Measurements from ENCODE around the gene DOC2A. TPM values are rescaled to one million over a fixed set of nuclear protein-coding genes. Genes with fewer than 3 reads are reported as not detected.

Gene DOC2A
- total and polyA plus RNA-seq, 9 of the 15 experiments (the other 6 are each of a cell fraction or from before 2014, with no cell fraction given): 0.03 to 0.38 (median 0.28) TPM; not detected in 1

DNA sequence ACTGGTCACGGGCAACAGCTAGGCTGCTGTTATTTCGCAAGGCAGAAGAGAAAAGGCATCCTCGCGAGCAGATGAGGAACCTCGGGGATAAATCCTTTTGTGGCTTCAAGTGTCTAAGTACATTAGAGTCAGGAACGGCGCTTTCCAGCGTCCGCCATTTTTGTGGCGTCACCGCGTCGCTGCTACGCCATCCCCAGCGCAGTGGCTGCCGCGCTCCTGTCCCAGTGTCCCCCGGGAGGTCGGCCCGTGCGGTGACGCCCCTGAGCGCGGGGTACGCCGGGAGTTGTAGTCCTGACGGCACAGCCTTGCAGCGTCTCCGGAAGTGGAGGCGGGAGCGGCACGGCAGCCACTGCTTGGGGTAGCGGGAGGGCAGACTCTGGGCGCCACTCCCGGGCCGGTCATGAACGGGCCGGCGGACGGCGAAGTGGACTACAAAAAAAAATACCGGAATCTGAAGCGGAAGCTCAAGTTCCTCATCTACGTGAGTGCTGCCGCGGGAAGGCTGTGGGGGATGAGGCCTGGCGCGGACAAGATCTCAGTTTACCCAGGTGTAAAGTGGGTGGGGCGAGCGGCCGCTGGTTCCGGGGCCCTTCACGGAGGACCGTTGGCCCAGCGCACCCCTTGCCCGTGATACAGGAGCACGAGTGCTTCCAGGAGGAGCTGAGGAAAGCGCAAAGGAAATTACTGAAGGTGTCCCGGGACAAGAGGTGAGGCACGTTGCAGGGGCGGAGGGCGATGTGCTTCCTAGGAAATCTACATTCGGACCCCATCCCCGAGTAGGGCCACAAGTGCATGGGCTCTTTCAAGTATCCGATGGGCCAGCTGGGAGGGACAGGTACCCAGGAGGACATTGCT, 14.7 kb downstream of the DOC2A start, which contains the start of gene INO80E:
INO80E (plus strand) TSS at position 331 of the 855 bp plus-strand sequence; CDS start at position 401, 70 bp downstream.
- under 1% methylated on average over 65 of the region's 65 CpGs for WGBS (ENCODE audit: insufficient coverage, low coverage, missing lambda C conversion rate)
- TSS peak; percentile 60 for BruUV-seq (replicated peaks)
- H3K4me3 ChIP-seq: peak within 1 kb of the TSS; percentile 80
- no peaks in the 10 kb centered on the region for H3K9me1 ChIP-seq (ENCODE audit: control insufficient read depth, insufficient read depth, low read length)
- H3K27me3 ChIP-seq (ENCODE audit: control insufficient read depth in 2 of 2, insufficient read depth in 2 of 2, low read length in 2 of 2): no peaks in the 10 kb centered on the region
- H3K36me3 ChIP-seq (ENCODE audit: control insufficient read depth, insufficient read depth, low read length): peaks cover 45% of the 10 kb centered on the region
- intact Hi-C loops (cut with micrococcal nuclease): loop anchor here (5.0 kb wide), 1 partner anchor 69 kb away; the partner anchor contains the start of gene KCTD13
- H4K20me1 ChIP-seq (replicated peaks; ENCODE audit: control insufficient read depth, insufficient read depth, low read length): no peaks in the 10 kb centered on the region
- H3K27ac ChIP-seq (ENCODE audit: extremely low read depth, low read depth, low read length): peak within 1 kb of the TSS; percentile 100
- peak within 1 kb of the TSS; percentile 98 for H2AFZ ChIP-seq (ENCODE audit: low read depth, low read length)
- ChIA-PET CTCF (ENCODE audit: low intra/inter-chr PET ratio) (no interaction called here), POLR2A (interaction anchor here (0.6 to 1.1 kb wide), 5 partner anchors 13 to 269 kb away, joined by 3 to 4 read pairs (median 3); partner anchors contain the start of gene ASPHD1)
- DNase-seq (ENCODE audit: extremely low read depth in 1 of 4, low spot score in 3 of 4) (peak; percentile 95 to 98 (median 97)), ATAC-seq (peak; percentile 97), FAIRE-seq (peak; percentile 100)
- in situ Hi-C loops (cut with MboI): no loop called here
- H3K9me3 ChIP-seq (replicated peaks; ENCODE audit: control insufficient read depth, insufficient read depth, low read depth, low read length): no peaks in the 10 kb centered on the region
- peaks cover 16 to 54% of the 10 kb centered on the region in 2 experiments; a peak in 4 of 5 replicates for H3K4me1 ChIP-seq (replicated peaks in 1 of 2; ENCODE audit: control insufficient read depth in 2 of 2, insufficient read depth in 2 of 2, low read length in 2 of 2)
- peak within 1 kb of the TSS; percentile 97 to 100 for H3K9ac ChIP-seq (ENCODE audit: insufficient read depth in 1 of 2, low read depth in 2 of 2, low read length in 2 of 2)
- peak within 1 kb of the TSS; percentile 96 for H3K4me2 ChIP-seq (ENCODE audit: insufficient read depth, low read length)
- H3K79me2 ChIP-seq (ENCODE audit: control insufficient read depth, insufficient read depth, low read length): peaks cover 15% of the 10 kb centered on the region
- TF ChIP-seq CBFA2T3 (IDR thresholded peaks at IDR 0.05) (no peak), PURB (CRISPR knock-in tag; IDR thresholded peaks at IDR 0.05; ENCODE audit: low read depth) (no peak), ZSCAN32 (CRISPR knock-in tag; IDR thresholded peaks at IDR 0.05) (no peak), RAD51 (IDR thresholded peaks at IDR 0.05; ENCODE audit: borderline replicate concordance, low read depth) (no peak), ZNF77 (CRISPR knock-in tag; IDR thresholded peaks at IDR 0.05) (no peak), SNIP1 (IDR thresholded peaks at IDR 0.05; ENCODE audit: low read depth) (no peak), ADNP (tag; IDR thresholded peaks at IDR 0.05) (no peak), EP400 (IDR thresholded peaks at IDR 0.05) (peak; percentile 93), HOXB6 (CRISPR knock-in tag; IDR thresholded peaks at IDR 0.05; ENCODE audit: borderline replicate concordance) (no peak), KAT8 (IDR thresholded peaks at IDR 0.05; ENCODE audit: low read depth) (no peak), TCF7 (IDR thresholded peaks at IDR 0.05; ENCODE audit: borderline replicate concordance) (no peak), MYC (IDR thresholded peaks at IDR 0.05; ENCODE audit: low read depth, low read length) (peak; percentile 9; the same call in 1 of the 2 replicates), MYC (CRISPR knock-in tag; IDR thresholded peaks at IDR 0.05; ENCODE audit: borderline replicate concordance, low read depth) (no peak; the same call in none of the 2 replicates), NFRKB (IDR thresholded peaks at IDR 0.05; ENCODE audit: low read depth) (no peak; the same call in none of the 2 replicates), ZNF561 (CRISPR knock-in tag; conservative IDR thresholded peaks at IDR 0.05) (no peak), C11orf30 (IDR thresholded peaks at IDR 0.05; ENCODE audit: low read depth) (peak; percentile 96), CCAR2 (IDR thresholded peaks at IDR 0.05; ENCODE audit: low read depth, low read length) (no peak)
- TF ChIP-seq, protein P1, sequence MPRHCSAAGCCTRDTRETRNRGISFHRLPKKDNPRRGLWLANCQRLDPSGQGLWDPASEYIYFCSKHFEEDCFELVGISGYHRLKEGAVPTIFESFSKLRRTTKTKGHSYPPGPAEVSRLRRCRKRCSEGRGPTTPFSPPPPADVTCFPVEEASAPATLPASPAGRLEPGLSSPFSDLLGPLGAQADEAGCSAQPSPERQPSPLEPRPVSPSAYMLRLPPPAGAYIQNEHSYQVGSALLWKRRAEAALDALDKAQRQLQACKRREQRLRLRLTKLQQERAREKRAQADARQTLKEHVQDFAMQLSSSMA (CRISPR knock-in tag; IDR thresholded peaks at IDR 0.05): no peak
- TF ChIP-seq, protein P2, sequence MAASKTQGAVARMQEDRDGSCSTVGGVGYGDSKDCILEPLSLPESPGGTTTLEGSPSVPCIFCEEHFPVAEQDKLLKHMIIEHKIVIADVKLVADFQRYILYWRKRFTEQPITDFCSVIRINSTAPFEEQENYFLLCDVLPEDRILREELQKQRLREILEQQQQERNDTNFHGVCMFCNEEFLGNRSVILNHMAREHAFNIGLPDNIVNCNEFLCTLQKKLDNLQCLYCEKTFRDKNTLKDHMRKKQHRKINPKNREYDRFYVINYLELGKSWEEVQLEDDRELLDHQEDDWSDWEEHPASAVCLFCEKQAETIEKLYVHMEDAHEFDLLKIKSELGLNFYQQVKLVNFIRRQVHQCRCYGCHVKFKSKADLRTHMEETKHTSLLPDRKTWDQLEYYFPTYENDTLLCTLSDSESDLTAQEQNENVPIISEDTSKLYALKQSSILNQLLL (CRISPR knock-in tag; IDR thresholded peaks at IDR 0.05; ENCODE audit: borderline replicate concordance): no peak
- TF ChIP-seq, protein P3, sequence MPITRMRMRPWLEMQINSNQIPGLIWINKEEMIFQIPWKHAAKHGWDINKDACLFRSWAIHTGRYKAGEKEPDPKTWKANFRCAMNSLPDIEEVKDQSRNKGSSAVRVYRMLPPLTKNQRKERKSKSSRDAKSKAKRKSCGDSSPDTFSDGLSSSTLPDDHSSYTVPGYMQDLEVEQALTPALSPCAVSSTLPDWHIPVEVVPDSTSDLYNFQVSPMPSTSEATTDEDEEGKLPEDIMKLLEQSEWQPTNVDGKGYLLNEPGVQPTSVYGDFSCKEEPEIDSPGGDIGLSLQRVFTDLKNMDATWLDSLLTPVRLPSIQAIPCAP (CRISPR knock-in tag; IDR thresholded peaks at IDR 0.05; ENCODE audit: borderline replicate concordance): no peak
